ENCODE data around the gene EYS.

EYS gene

GRCh38 chr6:64128301-64129024 is 1578.6 kb downstream of the EYS start:
- DNase-seq (ENCODE audit: low read depth) = no peak

DNA sequence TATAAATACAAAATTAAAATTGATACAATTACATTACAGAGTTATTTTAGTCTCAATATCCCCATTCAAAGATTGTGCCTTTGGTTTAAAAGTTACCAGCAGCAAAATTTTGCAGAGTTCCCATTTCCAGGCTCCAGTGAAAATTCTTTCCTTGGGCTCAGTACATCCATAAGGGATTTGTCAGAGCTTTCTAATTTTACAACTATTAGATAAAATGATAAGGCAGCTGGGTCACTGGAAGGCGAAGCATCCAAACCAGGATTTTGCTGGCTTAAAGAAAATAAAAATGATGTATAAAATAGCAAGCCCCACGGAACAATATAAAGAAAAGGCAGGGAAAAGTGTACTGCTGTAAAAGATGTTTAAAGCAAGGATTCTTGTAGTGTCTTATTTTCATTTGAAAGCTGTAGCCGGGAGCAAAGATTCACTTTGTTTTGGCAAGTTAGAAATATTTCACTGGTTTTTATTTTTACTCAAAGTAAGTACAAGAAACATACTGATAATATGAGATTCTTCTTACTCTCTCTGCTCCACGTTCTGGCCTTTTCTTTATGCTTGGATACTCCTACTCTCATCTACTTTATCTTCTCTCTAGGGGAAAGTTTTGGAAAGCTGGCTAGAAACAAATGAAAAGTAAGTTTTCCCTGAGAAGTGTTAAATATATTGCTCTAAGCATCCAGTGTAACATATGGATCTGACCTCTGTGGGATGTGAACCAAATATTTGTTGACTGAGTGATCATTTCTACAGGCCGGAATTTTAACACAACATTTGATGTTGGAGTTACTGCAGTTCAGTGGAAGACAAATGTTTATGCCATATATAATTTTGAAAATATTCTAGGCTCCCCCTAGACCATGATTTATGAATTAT is 1583.0 kb downstream of the EYS start:
- no peak for DNase-seq (ENCODE audit: low read depth)

- DNase-seq (ENCODE audit: low read depth) = no peak
Measured at GRCh38 chr6:64122712-64123375, 1584.2 kb downstream of the EYS start.

- DNase-seq (ENCODE audit: low read depth) = no peak
Measured at GRCh38 chr6:64121011-64121565, 1585.9 kb downstream of the EYS start.

- DNase-seq (ENCODE audit: low read depth) = no peak
Measured at GRCh38 chr6:64113704-64114103, 1593.3 kb downstream of the EYS start.

DNA sequence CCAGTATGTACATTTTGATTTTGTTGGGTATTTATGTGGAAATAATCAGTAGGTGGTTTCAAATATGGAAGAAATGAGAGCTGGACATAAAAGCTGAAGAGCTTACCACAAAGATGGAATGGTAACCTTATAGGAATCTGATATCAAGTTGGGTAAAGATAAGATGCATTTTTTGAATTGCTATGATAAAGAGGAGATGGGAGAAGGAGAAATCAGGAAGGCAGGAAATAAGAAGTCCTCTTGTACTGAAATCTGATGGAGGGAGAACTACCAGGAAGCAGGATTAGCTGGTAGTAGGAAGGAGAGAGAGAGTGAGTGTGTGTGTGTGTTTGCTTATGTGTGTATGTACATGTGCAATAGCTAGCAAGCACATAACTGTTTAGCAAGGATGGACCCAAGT is 1603.0 kb downstream of the EYS start:
- no peak for DNase-seq (ENCODE audit: low read depth)

DNA sequence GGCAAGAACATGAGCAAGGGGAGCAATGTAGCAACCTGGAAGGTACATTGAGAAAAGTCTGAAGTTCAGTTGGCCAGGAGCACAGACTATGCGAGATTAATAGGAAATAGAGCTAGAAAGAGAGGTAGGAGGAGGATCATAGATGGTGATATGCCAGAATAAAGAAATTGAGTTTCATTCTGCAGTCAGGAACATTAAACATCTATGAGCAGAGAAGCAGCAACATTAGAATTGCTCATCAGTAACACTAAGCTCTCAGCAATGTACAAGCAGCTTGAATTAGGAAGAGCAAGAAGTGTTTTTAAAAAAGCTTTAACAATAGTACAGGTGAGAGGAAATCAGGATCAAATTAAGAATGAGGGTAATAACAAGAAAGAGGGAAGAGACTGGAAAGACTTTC is 1603.5 kb downstream of the EYS start:
- no peak for DNase-seq (ENCODE audit: low read depth)

- DNase-seq (ENCODE audit: low read depth) = no peak
Measured at GRCh38 chr6:64100702-64101303, 1606.2 kb downstream of the EYS start.

- no peak for DNase-seq (ENCODE audit: low read depth)
Measured at GRCh38 chr6:64090352-64090751, 1616.7 kb downstream of the EYS start.

DNA sequence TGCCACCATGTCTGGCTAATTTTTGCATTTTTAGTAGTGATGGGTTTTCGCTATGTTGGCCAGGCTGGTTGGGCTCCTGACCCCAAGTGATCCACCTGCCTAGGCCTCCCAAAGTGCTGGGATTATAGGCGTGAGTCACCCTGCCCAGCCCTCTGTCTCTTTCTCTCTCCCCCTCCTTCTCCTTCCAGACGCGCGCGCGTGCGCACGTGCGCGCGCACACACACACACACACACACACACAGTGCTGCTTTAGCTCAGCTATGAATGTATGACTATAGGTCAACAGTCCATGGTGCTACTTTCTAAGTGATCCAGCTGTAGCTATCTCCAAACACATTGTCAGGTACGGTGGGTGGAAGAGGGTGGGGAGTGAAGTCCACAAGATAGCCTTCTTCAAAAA is 1621.9 kb downstream of the EYS start:
- no peak for DNase-seq (ENCODE audit: low read depth)

GRCh38 chr6:64084185-64084663 is 1622.8 kb downstream of the EYS start:
- DNase-seq (ENCODE audit: low read depth) = no peak

- no peak for DNase-seq (ENCODE audit: low read depth)
Measured at GRCh38 chr6:64083261-64083660, 1623.8 kb downstream of the EYS start.

- DNase-seq (ENCODE audit: low read depth) = no peak
Measured at GRCh38 chr6:64081453-64081852, 1625.6 kb downstream of the EYS start.

- DNase-seq (ENCODE audit: low read depth) = no peak
Measured at GRCh38 chr6:64074981-64075380, 1632.0 kb downstream of the EYS start.

- DNase-seq (ENCODE audit: low read depth) = no peak
Measured at GRCh38 chr6:64072686-64073085, 1634.3 kb downstream of the EYS start.

GRCh38 chr6:64064919-64065318 is 1642.1 kb downstream of the EYS start:
- DNase-seq (ENCODE audit: low read depth) = no peak

GRCh38 chr6:64062960-64063683 is 1643.9 kb downstream of the EYS start:
- DNase-seq (ENCODE audit: low read depth) = no peak

GRCh38 chr6:64054861-64055260 is 1652.2 kb downstream of the EYS start:
- DNase-seq (ENCODE audit: low read depth) = no peak

GRCh38 chr6:64050590-64050989 is 1656.4 kb downstream of the EYS start:
- no peak for DNase-seq (ENCODE audit: low read depth)

GRCh38 chr6:64049736-64050135 is 1657.3 kb downstream of the EYS start:
- no peak for DNase-seq (ENCODE audit: low read depth)

GRCh38 chr6:64046746-64047208 is 1660.2 kb downstream of the EYS start:
- no peak for DNase-seq (ENCODE audit: low read depth)

Data from stimulated activated CD8-positive, alpha-beta memory T cell treated with anti-CD3 and anti-CD28 coated beads, Interleukin-15, amount 100 ng/mL, for 24 hours (primary cell).